IMR-90 (cell line): ENCODE measurements around the gene DNTT. TPM values are rescaled to one million over a fixed set of nuclear protein-coding genes. Genes with fewer than 3 reads are reported as not detected.

Source experiments
- ATAC-seq: fragments of 200-7000 bp; cut with Tn5 transposase; 2 replicates; pipeline ENCODE4 v1.9.1; 2020; ENCODE audit warnings: low read depth, mild to moderate bottlenecking, moderate library complexity
- BruUV-seq: library from RNA; stranded (reverse); fragments of 400-500 nt; replicated peaks from 2 replicates; lab custom pipeline; 2021; lab: Mats Ljungman, UMichigan
- CTCF ChIA-PET: fragments of 300-600 bp; formaldehyde crosslinking; extraction: SDS; loops from one replicate; lab custom pipeline; 2021; ENCODE audit warnings: antibody characterized with exemption; lab: Yijun Ruan, JAX
- POLR2A ChIA-PET: fragments of 300-600 bp; sonication (Branson Sonifier 250); formaldehyde crosslinking; loops from one replicate; lab custom pipeline; 2022; ENCODE audit warnings: antibody characterized with exemption; ENCODE audit not compliant: unreplicated experiment; lab: Charles Lee
- DNase-seq: peaks from one replicate; pipeline ENCODE4 v3.0.0; 2013
- H2AFZ ChIP-seq: replicated peaks from 2 replicates; pipeline ENCODE3; 2013; ENCODE audit warnings: low read length, mild to moderate bottlenecking; ENCODE audit not compliant: poor library complexity
- H2AK5ac ChIP-seq: 2 replicates; pipeline ENCODE4 v1.6.1; 2013; ENCODE audit warnings: low read depth, low read length, inconsistent platforms
- H2AK9ac ChIP-seq: replicated peaks from 2 replicates; pipeline ENCODE3; 2013; ENCODE audit warnings: mild to moderate bottlenecking, low read depth, low read length, moderate library complexity; ENCODE audit not compliant: poor library complexity
- H2BK120ac ChIP-seq: 2 replicates; pipeline ENCODE4 v1.6.1; 2013; ENCODE audit warnings: low read depth, low read length, inconsistent platforms
- H2BK15ac ChIP-seq: 3 replicates; pipeline ENCODE4 v1.6.1; 2013; ENCODE audit warnings: low read depth, low read length, inconsistent platforms
- H2BK20ac ChIP-seq: 2 replicates; pipeline ENCODE4 v1.6.1; 2013; ENCODE audit warnings: low read depth, mild to moderate bottlenecking, inconsistent platforms, low read length, moderate library complexity
- H2BK5ac ChIP-seq: 2 replicates; pipeline ENCODE4 v1.6.1; 2013; ENCODE audit warnings: mild to moderate bottlenecking, low read depth, low read length, inconsistent platforms; ENCODE audit not compliant: poor library complexity, severe bottlenecking
- H3K14ac ChIP-seq: replicated peaks from 2 replicates; pipeline ENCODE4 v1.6.1; 2013; ENCODE audit warnings: low read depth, low read length, inconsistent platforms
- H3K18ac ChIP-seq: 2 replicates; pipeline ENCODE4 v1.6.1; 2013; ENCODE audit warnings: low read depth, low read length, control low read depth
- H3K23ac ChIP-seq: 2 replicates; pipeline ENCODE4 v1.6.1; 2013; ENCODE audit warnings: low read depth, low read length, inconsistent platforms
- H3K27ac ChIP-seq: 2 replicates; pipeline ENCODE4 v1.5.1; 2013; ENCODE audit warnings: mild to moderate bottlenecking, control low read depth, low read length; ENCODE audit not compliant: insufficient read depth
- H3K27me3 ChIP-seq: 2 replicates; pipeline ENCODE4 v1.6.1; 2013; ENCODE audit warnings: low read length; ENCODE audit not compliant: control insufficient read depth, insufficient read depth
- H3K36me3 ChIP-seq: 2 replicates; pipeline ENCODE4 v1.6.1; 2013; ENCODE audit warnings: low read length, mixed read lengths; ENCODE audit not compliant: control insufficient read depth, insufficient read depth
- H3K4ac ChIP-seq: 2 replicates; pipeline ENCODE4 v1.6.1; 2013; ENCODE audit warnings: low read depth, low read length, inconsistent platforms
- H3K4me1 ChIP-seq: 2 replicates; pipeline ENCODE4 v1.6.1; 2013; ENCODE audit warnings: low read length, mixed read lengths; ENCODE audit not compliant: control insufficient read depth, insufficient read depth
- H3K4me2 ChIP-seq: 2 replicates; pipeline ENCODE4 v1.6.1; 2013; ENCODE audit warnings: low read depth, mild to moderate bottlenecking, control low read depth, low read length, moderate library complexity
- H3K4me3 ChIP-seq: 2 replicates; pipeline ENCODE4 v1.5.1; 2013; ENCODE audit warnings: low read depth, mild to moderate bottlenecking, control low read depth, low read length, moderate library complexity; ENCODE audit not compliant: insufficient read depth
- H3K56ac ChIP-seq: 2 replicates; pipeline ENCODE4 v1.6.1; 2013; ENCODE audit warnings: low read length, inconsistent platforms; ENCODE audit not compliant: insufficient read depth; ENCODE audit errors: extremely low read depth
- H3K79me1 ChIP-seq, 2 experiments: 2 replicates each; pipeline ENCODE4 v1.6.1; 2013; ENCODE audit warnings: low read length in 2 of 2, inconsistent platforms in 1 of 2, low read depth in 1 of 2
- H3K9ac ChIP-seq: 2 replicates; pipeline ENCODE4 v1.6.1; 2013; ENCODE audit warnings: low read depth, low read length, control low read depth
- H3K9me1 ChIP-seq: 2 replicates; pipeline ENCODE4 v1.6.1; 2013; ENCODE audit warnings: low read length, inconsistent platforms; ENCODE audit not compliant: insufficient read depth
- H3K9me3 ChIP-seq: 2 replicates; pipeline ENCODE4 v1.6.1; 2013; ENCODE audit warnings: low read length; ENCODE audit not compliant: control insufficient read depth, insufficient read depth
- H4K20me1 ChIP-seq: 2 replicates; pipeline ENCODE4 v1.6.1; 2013; ENCODE audit warnings: low read length, inconsistent platforms; ENCODE audit not compliant: insufficient read depth
- H4K5ac ChIP-seq: 2 replicates; pipeline ENCODE4 v1.6.1; 2013; ENCODE audit warnings: mild to moderate bottlenecking, low read depth, low read length, control low read depth
- H4K8ac ChIP-seq, 2 experiments: 2 replicates each; pipeline ENCODE4 v1.6.1; 2013; ENCODE audit warnings: low read depth in 2 of 2, low read length in 2 of 2, control low read depth in 1 of 2, inconsistent platforms in 1 of 2
- H4K91ac ChIP-seq: 2 replicates; pipeline ENCODE4 v1.6.1; 2013; ENCODE audit warnings: low read depth, low read length, inconsistent platforms; ENCODE audit not compliant: insufficient read depth
- BHLHE40 ChIP-seq: fragments of 150-350 bp; IDR thresholded peaks from 2 replicates; pipeline ENCODE4 v1.6.1; 2016; ENCODE audit warnings: mild to moderate bottlenecking, low read depth, low read length
- CEBPB ChIP-seq: IDR thresholded peaks from 2 replicates; pipeline ENCODE4 v1.6.1; 2012; ENCODE audit warnings: low read depth, low read length, improper control_type of control experiment
- CTCF ChIP-seq: conservative IDR thresholded peaks from 2 replicates; pipeline ENCODE4 v1.5.1; 2012; ENCODE audit warnings: mild to moderate bottlenecking, low read depth, low read length, improper control_type of control experiment
- NFE2L2 ChIP-seq: fragments of 150-350 bp; IDR thresholded peaks from 2 replicates; pipeline ENCODE4 v1.6.1; 2016; ENCODE audit warnings: low read depth, mild to moderate bottlenecking, low read length
- POLR2A ChIP-seq: IDR thresholded peaks from 2 replicates; pipeline ENCODE4 v1.6.1; 2012; ENCODE audit warnings: mild to moderate bottlenecking, low read depth, low read length
- RCOR1 ChIP-seq: IDR thresholded peaks from 2 replicates; pipeline ENCODE4 v1.6.1; 2012; ENCODE audit warnings: mild to moderate bottlenecking, low read length, improper control_type of control experiment; ENCODE audit not compliant: insufficient replicate concordance
- RFX5 ChIP-seq: IDR thresholded peaks from 2 replicates; pipeline ENCODE4 v1.8.0; 2012; ENCODE audit warnings: low read depth, mild to moderate bottlenecking, low read length, moderate library complexity
- USF2 ChIP-seq: fragments of 150-350 bp; IDR thresholded peaks from 2 replicates; pipeline ENCODE4 v1.6.1; 2017; ENCODE audit warnings: mild to moderate bottlenecking, antibody characterized with exemption, low read length, low read depth
- WGBS, 2 experiments: methylation state at CpG; one replicate each; pipeline versions ENCODE4 v1.1.5 to v1.1.7; 2013; ENCODE audit warnings: missing lambda C conversion rate in 2 of 2; ENCODE audit not compliant: insufficient read length in 1 of 2; ENCODE audit errors: extremely low coverage in 2 of 2; 5-methylcytosine and 5-hydroxymethylcytosine counted together
- dilution Hi-C: fragments of 300-500 bp; cut with HindIII; formaldehyde crosslinking; loops from one replicate; pipeline ENCODE4 v1.14.3; 2018; ENCODE audit warnings: low sequenced_read_pairs; ENCODE audit not compliant: unreplicated experiment
- in situ Hi-C: fragments of 300-500 bp; cut with MboI; formaldehyde crosslinking; loops from 3 replicates; pipeline ENCODE4 v1.14.3; 2019; ENCODE audit warnings: low sequenced_read_pairs, inconsistent platforms, mixed read lengths
- intact Hi-C: fragments of 100-400 bp; cut with micrococcal nuclease; formaldehyde crosslinking; loops from 2 replicates; pipeline ENCODE4 v1.10.0; 2022
- polyA plus RNA-seq, 3 experiments: library from polyadenylated mRNA; depleted of rRNA; stranded (reverse); fragments of >200 nt; gene quantifications; 2 replicates each; pipeline ENCODE4 v1.2.3, GENCODE V29; 2012; ENCODE audit warnings: low replicate concordance in 1 of 3
- total RNA-seq: library from RNA; depleted of rRNA; stranded (reverse); fragments of >200 nt; gene quantifications from 2 replicates; pipeline ENCODE4 v1.2.3, GENCODE V29; 2012

DNTT gene
- total and polyA plus RNA-seq, 2 of the 4 experiments (the other 2 are of a cell fraction): not detected

GRCh38 chr10:96360766-96361165 is 56.5 kb downstream of the DNTT start:
- 39% methylated on average over 3 of the region's 3 CpGs; no CpG with 5 or more reads in 1 of the 2 experiments for WGBS, 2 experiments
- no peaks in the 10 kb centered on the region for H3K36me3 ChIP-seq
- H3K9me3 ChIP-seq: no peaks in the 10 kb centered on the region
- H3K4me2 ChIP-seq: no peak overlapping the region
- no peaks in the 10 kb centered on the region for H4K20me1 ChIP-seq
- POLR2A ChIA-PET: no interaction called here
- CTCF ChIA-PET: no interaction called here
- H3K9me1 ChIP-seq: no peaks in the 10 kb centered on the region
- H2AFZ ChIP-seq: no peak overlapping the region
- no peak for TF ChIP-seq CTCF
- TF ChIP-seq RCOR1: no peak
- TF ChIP-seq RFX5: no peak
- no peak for TF ChIP-seq CEBPB
- no peak for TF ChIP-seq BHLHE40
- no peak for TF ChIP-seq USF2
- TF ChIP-seq POLR2A: no peak
- no peak for TF ChIP-seq NFE2L2
- H3K79me1 ChIP-seq: no peaks in the 10 kb centered on the region
- H3K9ac ChIP-seq: no peak overlapping the region
- H3K27me3 ChIP-seq: peaks cover under 1% of the 10 kb centered on the region
- dilution Hi-C loops: no loop called here
- no peak overlapping the region for H3K27ac ChIP-seq
- H3K18ac ChIP-seq: no peak overlapping the region
- no peak overlapping the region for H3K4ac ChIP-seq
- no peak overlapping the region for H2AK9ac ChIP-seq
- no peak overlapping the region for H3K14ac ChIP-seq
- no peak for DNase-seq
- H2AK5ac ChIP-seq: no peak overlapping the region
- no peak for ATAC-seq
- BruUV-seq: no TSS peak
- no peak overlapping the region for H2BK15ac ChIP-seq
- no peak overlapping the region for H2BK5ac ChIP-seq
- in situ Hi-C loops: no loop called here
- no peak overlapping the region for H4K91ac ChIP-seq
- H4K8ac ChIP-seq: no peak overlapping the region
- no peak overlapping the region for H3K56ac ChIP-seq
- H2BK120ac ChIP-seq: no peak overlapping the region
- intact Hi-C loops: no loop called here
- H3K4me3 ChIP-seq: no peak overlapping the region
- no peak overlapping the region for H4K5ac ChIP-seq
- no peaks in the 10 kb centered on the region for H3K4me1 ChIP-seq
- H2BK20ac ChIP-seq: no peak overlapping the region
- H3K23ac ChIP-seq: no peak overlapping the region
